Liver (tissue), 9 donors: ENCODE data around the gene TUBB2A. TPM values are rescaled to one million over a fixed set of nuclear protein-coding genes. Genes with fewer than 3 reads are reported as not detected.

Source experiments
- DNase-seq: peaks from one replicate; pipeline ENCODE4 v3.0.0-alpha.2; 2017; ENCODE audit warnings: low spot score
- H3K27ac ChIP-seq, 2 donors: one replicate each; pipeline ENCODE4 v1.7.0; 2013; ENCODE audit warnings: inconsistent platforms in 2 of 2, low read length in 2 of 2, control low read depth in 1 of 2, low read depth in 1 of 2, mild to moderate bottlenecking in 1 of 2
- H3K27me3 ChIP-seq, 4 donors: one replicate each; pipeline versions ENCODE4 v1.6.1 to v1.7.0; 2013; ENCODE audit warnings: low read length in 3 of 4, inconsistent platforms in 1 of 4, mild to moderate bottlenecking in 1 of 4, moderate library complexity in 1 of 4; ENCODE audit not compliant: control insufficient read depth in 4 of 4, insufficient read depth in 4 of 4
- H3K36me3 ChIP-seq, 4 donors: one replicate each; pipeline versions ENCODE4 v1.6.1 to v1.7.0; 2013; ENCODE audit warnings: low read length in 3 of 4, mild to moderate bottlenecking in 3 of 4, low read depth in 1 of 4, moderate library complexity in 1 of 4; ENCODE audit not compliant: control insufficient read depth in 4 of 4, insufficient read depth in 3 of 4
- H3K4me1 ChIP-seq, 4 donors: one replicate each; pipeline versions ENCODE4 v1.6.1 to v1.7.0; 2013; ENCODE audit warnings: low read length in 3 of 4, mild to moderate bottlenecking in 3 of 4, moderate library complexity in 1 of 4; ENCODE audit not compliant: control insufficient read depth in 4 of 4, insufficient read depth in 4 of 4
- H3K4me3 ChIP-seq, 3 donors: one replicate each; pipeline versions ENCODE4 v1.6.1 to v1.7.0; 2013; ENCODE audit warnings: low read length in 3 of 3, control low read depth in 1 of 3, low read depth in 1 of 3, mild to moderate bottlenecking in 1 of 3
- H3K9ac ChIP-seq, 2 donors: one replicate each; pipeline ENCODE4 v1.7.0; 2013; ENCODE audit warnings: low read length in 2 of 2, mild to moderate bottlenecking in 2 of 2, moderate library complexity in 2 of 2, control low read depth in 1 of 2, low read depth in 1 of 2
- H3K9me3 ChIP-seq, 4 donors: one replicate each; pipeline versions ENCODE4 v1.6.1 to v1.7.0; 2013; ENCODE audit warnings: low read length in 3 of 4; ENCODE audit not compliant: control insufficient read depth in 4 of 4
- ATF3 ChIP-seq: IDR thresholded peaks from 2 replicates; pipeline ENCODE4 v1.6.1; 2016; ENCODE audit warnings: antibody characterized with exemption
- CTCF ChIP-seq: fragments of 150-350 bp; IDR thresholded peaks from 2 replicates; pipeline ENCODE4 v1.5.1; 2017; ENCODE audit warnings: improper control_type of control experiment, low read depth, low read length; ENCODE audit not compliant: missing input control
- EGR1 ChIP-seq, 2 donors: IDR thresholded peaks; 2 replicates each; pipeline ENCODE4 v1.6.1; 2016 to 2018; ENCODE audit warnings: antibody characterized with exemption in 2 of 2, low read depth in 2 of 2
- FOXA1 ChIP-seq: IDR thresholded peaks from 2 replicates; pipeline ENCODE4 v1.6.1; 2016; ENCODE audit warnings: antibody characterized with exemption
- FOXA2 ChIP-seq: IDR thresholded peaks from 2 replicates; pipeline ENCODE4 v1.6.1; 2016; ENCODE audit warnings: antibody characterized with exemption
- GABPA ChIP-seq, 2 donors: IDR thresholded peaks in 1 of 2; conservative IDR thresholded peaks in 1 of 2; 2 replicates each; pipeline ENCODE4 v1.6.1; 2016; ENCODE audit warnings: antibody characterized with exemption in 2 of 2, mild to moderate bottlenecking in 1 of 2, moderate library complexity in 1 of 2
- HNF4A ChIP-seq, 2 donors: conservative IDR thresholded peaks; 2 replicates each; pipeline ENCODE4 v1.6.1; 2016; ENCODE audit warnings: antibody characterized with exemption in 2 of 2, mild to moderate bottlenecking in 2 of 2
- HNF4G ChIP-seq: IDR thresholded peaks from 2 replicates; pipeline ENCODE4 v1.6.1; 2016; ENCODE audit warnings: antibody characterized with exemption
- JUND ChIP-seq, 2 donors: IDR thresholded peaks; 2 replicates each; pipeline ENCODE4 v1.6.1; 2016; ENCODE audit warnings: antibody characterized with exemption in 2 of 2
- MAX ChIP-seq: IDR thresholded peaks from 2 replicates; pipeline ENCODE4 v1.6.1; 2016; ENCODE audit warnings: antibody characterized with exemption
- NR2F2 ChIP-seq: IDR thresholded peaks from 2 replicates; pipeline ENCODE4 v1.6.1; 2016; ENCODE audit warnings: antibody characterized with exemption
- RAD21 ChIP-seq, 2 donors: IDR thresholded peaks; 2 replicates each; pipeline ENCODE4 v1.6.1; 2016; ENCODE audit warnings: antibody characterized with exemption in 2 of 2, mild to moderate bottlenecking in 2 of 2
- REST ChIP-seq: IDR thresholded peaks from 2 replicates; pipeline ENCODE4 v1.6.1; 2016; ENCODE audit warnings: antibody characterized with exemption, mild to moderate bottlenecking
- RXRA ChIP-seq, 2 donors: IDR thresholded peaks; 2 replicates each; pipeline ENCODE4 v1.6.1; 2017 to 2018; ENCODE audit warnings: antibody characterized with exemption in 2 of 2, mild to moderate bottlenecking in 1 of 2
- SP1 ChIP-seq: IDR thresholded peaks from 2 replicates; pipeline ENCODE4 v1.6.1; 2018; ENCODE audit warnings: antibody characterized with exemption, mild to moderate bottlenecking
- TAF1 ChIP-seq: conservative IDR thresholded peaks from 2 replicates; pipeline ENCODE4 v1.6.1; 2016; ENCODE audit warnings: antibody characterized with exemption, mild to moderate bottlenecking
- YY1 ChIP-seq: IDR thresholded peaks from 2 replicates; pipeline ENCODE4 v1.6.1; 2016; ENCODE audit warnings: antibody characterized with exemption, mild to moderate bottlenecking
- ZBTB33 ChIP-seq: IDR thresholded peaks from 2 replicates; pipeline ENCODE4 v1.6.1; 2016; ENCODE audit warnings: antibody characterized with exemption
- WGBS: extraction: QIAGEN DNeasy Blood & Tissue Kit; methylation state at CpG from one replicate; pipeline ENCODE4 v1.1.7; 2013; 5-methylcytosine and 5-hydroxymethylcytosine counted together
- polyA plus RNA-seq, 2 donors: library from polyadenylated mRNA; stranded (reverse) in 1 of 2; unstranded in 1 of 2; fragments of 200-250 nt in 1 of 2; fragments of >200 nt in 1 of 2; fragmentation: Nextera tagmentation in 1 of 2; extraction: Ambion mirVana in 1 of 2; gene quantifications; one replicate each; pipeline versions ENCODE4 v1.2.1 to v1.2.3, GENCODE V29; 2013 to 2015
- total RNA-seq, 2 donors: library from RNA; depleted of rRNA; stranded (reverse); fragments of >200 nt; gene quantifications; one replicate each; pipeline ENCODE4 v1.2.3, GENCODE V29; 2014
- donor health status: healthy.
- donor health status: healthy.
- donor health status: healthy.
- donor health status: healthy.
- donor health status: healthy.

The TUBB2A gene
- total and polyA plus RNA-seq, 4 donors = 53.5 to 94.8 (median 88.1) TPM

- DNase-seq = no peak
- H3K36me3 ChIP-seq = peaks cover 10 to 32% (median 24%) of the 10 kb centered on the region in 4 donors
- WGBS = 96% methylated on average over 15 of the region's 15 CpGs
- no peak overlapping the region for H3K9ac ChIP-seq
- no peak overlapping the region for H3K27ac ChIP-seq
- H3K9me3 ChIP-seq = no peaks in the 10 kb centered on the region
- no peaks in the 10 kb centered on the region for H3K27me3 ChIP-seq
- H3K4me1 ChIP-seq = peaks cover 2 to 34% (median 17%) of the 10 kb centered on the region in 4 donors
- TF ChIP-seq GABPA (IDR thresholded peaks at IDR 0.05 in 1 of 2, conservative IDR thresholded peaks at IDR 0.05 in 1 of 2) = no peak
- no peak for TF ChIP-seq JUND (IDR thresholded peaks at IDR 0.05)
- TF ChIP-seq YY1 = no peak
- TF ChIP-seq TAF1 = no peak
- TF ChIP-seq HNF4G = no peak
- H3K4me3 ChIP-seq = no peak overlapping the region
These were observed 28.8 kb downstream of the TUBB2A start for GRCh38 chr6:3128356-3129108.

GRCh38 chr6:3125815-3126214 lies 31.5 kb downstream of the TUBB2A start:
- no peak for DNase-seq
- Histone ChIP-seq H3K36me3 (peaks cover 10 to 21% (median 15%) of the 10 kb centered on the region in 4 donors), H3K4me1 (peaks cover 2 to 35% (median 25%) of the 10 kb centered on the region in 4 donors), H3K27ac (no peak overlapping the region), H3K4me3 (no peak overlapping the region), H3K27me3 (no peaks in the 10 kb centered on the region), H3K9me3 (no peaks in the 10 kb centered on the region), H3K9ac (no peak overlapping the region)
- WGBS = 28% methylated on average over 2 of the region's 2 CpGs
- TF ChIP-seq CTCF (no peak), HNF4G (no peak), MAX (no peak), NR2F2 (no peak), FOXA1 (no peak), EGR1 (IDR thresholded peaks at IDR 0.05; ENCODE audit: low read depth in 2 of 2) (no peak), YY1 (no peak), JUND (IDR thresholded peaks at IDR 0.05) (no peak), TAF1 (no peak), ZBTB33 (no peak), FOXA2 (no peak), GABPA (IDR thresholded peaks at IDR 0.05 in 1 of 2, conservative IDR thresholded peaks at IDR 0.05 in 1 of 2) (no peak), ATF3 (no peak), RAD21 (IDR thresholded peaks at IDR 0.05) (no peak), RXRA (IDR thresholded peaks at IDR 0.05) (no peak), HNF4A (conservative IDR thresholded peaks at IDR 0.05) (no peak), REST (no peak), SP1 (no peak)
